Erythroblast (primary cell): Measurements from ENCODE around the gene DBF4.
"Not testable (repeated sequence)": the region's sequence is repeated elsewhere in the genome, so short reads cannot be mapped to it uniquely, and the experiment has no call there.

Experiments
- DNase-seq, 2 experiments: peaks; one replicate each; lab custom pipeline; 2025; lab: John Stamatoyannopoulos, UW
- GATA1 ChIP-seq: IDR thresholded peaks from 2 replicates; pipeline ENCODE4 v1.6.1; 2011; ENCODE audit warnings: low read depth, mild to moderate bottlenecking, control low read depth, low read length, moderate library complexity
- POLR2A ChIP-seq: IDR thresholded peaks from 2 replicates; pipeline ENCODE4 v1.6.1; 2011; ENCODE audit warnings: mild to moderate bottlenecking, low read length

Gene DBF4

DNA sequence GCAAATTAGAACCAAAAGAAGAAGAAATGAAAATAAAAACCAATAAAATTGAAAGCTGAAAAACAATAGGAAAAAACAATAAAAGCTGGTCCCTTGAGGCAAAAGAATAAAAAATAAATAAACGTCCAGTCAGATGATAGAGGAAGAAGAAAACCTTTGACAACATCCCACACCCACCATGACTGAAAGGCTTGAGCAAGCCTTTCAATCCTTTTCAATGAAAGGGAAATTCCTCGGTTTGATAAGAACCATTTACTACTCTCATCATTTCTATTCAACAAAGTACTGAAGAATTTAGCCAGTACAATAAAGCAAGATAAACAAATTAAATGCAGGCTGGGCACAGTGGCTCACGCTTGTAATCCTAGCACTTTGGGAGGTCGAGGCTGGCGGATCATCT lies 3.9 kb upstream of the DBF4 start:
- no peak for DNase-seq
- TF ChIP-seq POLR2A, result no peak
- no peak for TF ChIP-seq GATA1

DNA sequence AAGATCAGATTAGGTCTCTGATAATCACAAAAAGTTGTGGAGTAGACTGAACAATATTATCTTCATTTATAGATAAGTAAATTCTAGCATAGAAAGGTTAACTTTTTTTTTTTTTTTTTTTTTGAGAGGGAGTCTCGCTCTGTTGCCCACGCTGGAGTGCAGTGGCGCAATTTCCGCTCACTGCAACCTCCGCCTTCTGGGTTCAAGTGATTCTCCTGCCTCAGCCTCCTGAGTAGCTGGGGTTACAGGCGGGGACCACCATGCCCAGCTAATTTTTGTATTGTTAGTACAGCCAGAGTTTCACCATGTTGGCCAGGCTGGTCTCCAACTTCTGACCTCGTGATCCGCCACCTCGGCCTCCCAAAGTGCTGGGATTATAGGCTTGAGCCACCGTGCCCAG lies 3.0 kb upstream of the DBF4 start:
- not testable (repeated sequence) for DNase-seq

DNA sequence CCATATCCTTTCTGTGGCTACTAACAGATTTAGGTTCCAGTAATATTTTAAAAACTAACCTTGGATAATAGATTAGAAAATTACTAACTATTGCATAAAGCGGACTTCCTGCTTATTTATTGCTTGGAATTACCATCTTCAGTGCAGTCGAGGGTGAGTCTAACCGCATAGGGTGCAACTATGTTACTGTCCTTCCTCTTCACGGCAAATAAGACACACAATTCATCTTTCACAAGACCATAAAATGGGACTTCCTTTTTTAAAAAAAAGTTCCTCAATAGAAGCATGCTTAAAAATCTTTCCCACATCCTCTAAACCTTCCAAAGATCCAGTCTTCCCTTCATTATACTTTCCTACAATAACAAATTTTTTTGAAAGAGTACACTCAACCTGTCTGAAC lies 2.2 kb upstream of the DBF4 start:
- DNase-seq, result peak; percentile 18 to 40

DNA sequence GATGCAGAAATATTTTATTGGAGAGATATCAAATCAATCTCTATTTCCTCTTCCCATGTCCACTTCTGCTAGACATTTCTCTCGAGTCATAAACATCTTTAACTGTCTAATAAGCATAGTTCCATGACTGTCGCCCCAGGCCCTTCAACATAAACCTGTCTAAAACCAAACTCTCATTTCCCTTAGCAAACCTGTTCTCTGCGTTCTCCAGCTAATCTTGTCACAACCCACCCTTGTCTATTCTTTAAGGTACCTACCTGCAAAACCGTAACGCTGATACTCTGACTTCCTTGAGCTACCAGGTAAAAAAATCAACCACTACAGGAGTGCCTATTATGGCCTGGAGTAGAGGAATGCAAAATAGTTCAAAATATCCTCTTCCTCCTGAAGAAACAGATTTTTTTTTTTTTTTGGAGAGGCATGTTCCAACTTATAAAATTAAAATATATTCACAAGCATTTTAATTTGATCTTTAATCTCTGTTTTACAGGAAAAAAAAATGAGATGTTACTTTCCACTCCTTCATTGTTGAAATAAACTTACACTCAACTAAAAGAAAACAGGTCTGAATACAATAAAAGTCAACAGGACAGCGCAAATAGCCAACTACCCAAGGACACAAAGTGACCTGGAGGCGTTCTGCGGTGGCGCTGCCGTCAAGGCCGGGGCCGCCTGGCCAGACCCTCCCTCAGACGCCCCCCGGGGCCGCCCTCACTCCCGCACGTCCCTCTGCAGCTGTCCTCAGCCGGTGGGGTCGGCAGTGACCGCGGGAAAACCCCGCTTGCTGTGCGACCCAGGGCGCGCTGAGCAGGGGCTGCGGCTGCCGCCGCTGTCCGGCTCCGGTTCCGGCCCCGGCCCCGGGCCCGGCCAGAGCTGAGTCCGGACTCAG lies 898 bp upstream of the DBF4 start:
- TF ChIP-seq POLR2A (no peak), GATA1 (no peak)
- peak; percentile 68 to 69 for DNase-seq

More for the DNA sequence above, 2.2 kb upstream of the DBF4 start:
- TF ChIP-seq POLR2A (no peak), GATA1 (no peak)

DNA sequence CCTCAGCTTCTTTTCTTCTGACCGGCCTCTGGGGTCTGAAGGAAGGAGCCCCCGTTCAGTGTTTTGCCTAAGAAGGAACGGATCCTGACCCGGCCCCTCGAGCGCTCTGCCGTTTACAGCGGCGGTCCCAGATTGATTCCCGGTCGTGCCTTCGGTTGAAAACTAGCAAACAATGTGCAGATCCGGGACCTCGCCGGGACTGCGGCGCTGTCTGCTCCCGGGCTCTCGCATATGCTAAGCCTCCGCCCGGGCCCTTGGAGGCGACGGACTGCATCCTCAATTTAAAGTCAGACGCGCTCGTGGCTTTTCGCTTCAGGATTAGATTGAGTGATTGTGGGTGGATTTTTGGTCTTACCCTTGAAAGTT lies 559 bp downstream of the DBF4 start:
- DNase-seq, result peak; percentile 63 to 73
- TF ChIP-seq POLR2A, result no peak
- TF ChIP-seq GATA1, result no peak

DNA sequence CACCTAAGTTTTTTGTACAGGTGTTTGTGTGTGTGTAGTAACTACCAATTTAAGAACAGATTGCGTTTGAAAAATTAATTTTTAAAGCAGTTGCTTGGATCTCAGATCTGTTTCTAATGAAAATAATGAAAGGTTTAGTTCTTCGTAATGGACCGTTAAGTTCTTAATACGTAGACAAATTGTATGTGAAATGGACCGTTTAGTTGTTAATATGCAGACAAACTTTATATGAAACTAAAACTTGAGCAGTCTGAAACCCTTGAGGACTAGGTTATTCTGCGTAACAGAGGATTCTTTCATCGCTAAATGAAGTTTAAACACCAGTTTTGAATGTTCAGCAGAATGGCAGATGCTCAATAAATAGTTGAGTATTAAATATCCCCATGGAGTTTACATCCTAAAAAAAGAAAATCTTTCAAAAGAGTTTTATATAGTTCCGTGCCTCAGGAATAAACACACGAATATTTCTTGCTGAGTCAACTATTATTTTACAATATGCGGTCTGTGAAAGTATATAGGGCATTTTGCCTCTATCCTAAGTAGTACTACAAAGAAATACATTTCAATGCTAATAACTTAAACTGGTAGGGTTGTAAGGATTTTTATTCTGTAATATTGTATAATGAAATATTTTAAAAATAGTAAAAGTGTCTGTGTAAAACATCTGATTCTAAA lies 1.2 kb downstream of the DBF4 start:
- no peak for TF ChIP-seq POLR2A
- TF ChIP-seq GATA1, result no peak
- peak in 1 of 2 experiments; percentile 54 for DNase-seq

DNA sequence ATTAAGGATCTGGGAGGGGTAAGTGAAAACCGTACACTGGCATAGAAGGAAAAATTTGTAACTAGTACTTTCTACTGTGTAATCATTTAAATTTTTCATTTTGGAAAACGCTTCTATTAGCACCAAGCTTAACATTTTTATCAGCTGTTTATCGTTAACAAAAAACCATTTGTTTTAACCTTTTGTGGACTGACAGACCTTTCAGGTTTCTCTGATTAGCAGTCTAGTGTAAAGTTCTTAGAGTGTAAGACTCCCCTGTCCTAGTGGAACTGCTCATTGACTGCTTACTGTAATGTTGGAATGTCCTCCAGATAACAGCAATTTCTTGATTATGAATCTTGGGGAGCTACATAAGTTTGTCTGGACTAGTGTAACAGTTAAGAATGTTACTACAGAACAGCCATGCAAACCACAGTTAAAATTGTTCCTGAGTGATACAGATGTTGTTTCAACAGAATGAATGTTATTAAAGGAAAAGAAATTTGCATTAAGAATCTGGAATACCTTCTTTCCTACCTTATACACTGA lies 2.0 kb downstream of the DBF4 start:
- DNase-seq, result peak; percentile 15 to 38
- TF ChIP-seq POLR2A, result no peak
- no peak for TF ChIP-seq GATA1

DNA sequence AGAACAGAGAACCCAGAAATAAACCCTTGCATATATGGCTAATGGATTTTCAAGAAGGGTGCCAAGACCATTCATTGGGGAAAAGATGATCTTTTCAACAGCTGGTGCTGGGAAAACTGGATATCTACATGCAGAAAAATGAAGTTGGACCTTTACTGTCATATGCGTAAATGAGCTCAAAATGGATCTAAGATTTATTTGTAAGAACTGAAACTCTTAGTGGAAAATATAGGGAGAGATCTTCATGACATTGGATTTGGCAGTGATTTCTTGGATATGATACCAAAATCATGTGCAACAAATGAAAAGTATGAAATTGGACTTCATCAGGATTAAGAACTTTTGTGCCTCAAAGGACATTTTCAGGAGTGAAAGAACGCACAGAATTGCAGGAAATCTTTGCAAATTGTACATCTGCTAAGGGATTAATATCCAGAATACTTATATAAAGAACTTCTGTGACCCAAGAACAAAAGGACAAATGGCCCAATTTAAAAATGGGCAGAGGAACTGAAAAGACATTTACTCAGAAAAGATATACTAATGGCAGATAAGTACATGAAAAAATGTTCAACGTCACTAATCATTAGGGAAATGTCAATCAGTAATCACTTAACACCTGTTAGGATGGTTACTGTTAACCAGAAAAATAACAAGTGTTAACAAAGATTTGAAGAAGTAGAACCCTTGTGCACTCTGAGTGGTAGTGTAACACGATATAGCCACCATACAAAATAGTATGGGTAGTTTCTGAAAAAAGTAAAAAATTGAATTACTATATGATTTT lies 6.1 kb downstream of the DBF4 start:
- TF ChIP-seq POLR2A (no peak), GATA1 (no peak)
- DNase-seq, result peak in 1 of 2 experiments; percentile 3

DNA sequence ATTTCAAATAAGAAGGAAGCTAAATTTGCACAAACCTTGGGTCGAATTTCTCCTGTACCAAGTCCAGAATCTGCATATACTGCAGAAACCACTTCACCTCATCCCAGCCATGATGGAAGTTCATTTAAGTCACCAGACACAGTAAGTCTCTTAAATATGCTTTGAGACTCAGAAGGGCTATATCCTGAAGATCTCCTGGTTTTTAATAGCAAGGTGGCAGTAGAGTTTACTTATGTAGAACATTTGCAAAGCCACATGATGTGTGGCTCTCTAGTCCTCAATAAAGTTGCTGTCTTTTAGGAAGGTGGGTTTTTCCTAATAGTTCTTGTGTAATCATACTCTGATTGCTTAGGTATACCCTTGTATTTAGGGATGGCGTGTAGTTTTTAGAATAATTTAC lies 8.7 kb downstream of the DBF4 start:
- TF ChIP-seq GATA1 (no peak), POLR2A (no peak)
- DNase-seq, result no peak

DNA sequence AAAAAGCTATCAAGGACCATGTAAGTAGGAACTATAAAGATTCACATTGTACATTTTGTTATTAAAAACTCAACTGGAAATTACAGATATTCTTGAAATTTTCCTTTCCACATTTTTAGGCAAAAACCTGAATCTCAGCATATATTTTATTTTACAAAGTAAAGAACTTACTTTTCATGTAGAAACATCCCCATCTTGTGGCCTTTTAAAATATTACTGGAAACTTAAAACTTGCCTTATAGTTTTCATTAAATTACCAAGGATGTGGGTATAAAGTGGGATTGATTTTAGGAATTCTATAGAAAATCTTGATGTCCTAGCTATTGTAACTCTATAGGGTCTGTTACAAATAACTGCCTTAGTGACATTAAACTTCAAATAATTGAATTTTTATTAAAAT lies 10.6 kb downstream of the DBF4 start:
- TF ChIP-seq GATA1 (no peak), POLR2A (no peak)

DNA sequence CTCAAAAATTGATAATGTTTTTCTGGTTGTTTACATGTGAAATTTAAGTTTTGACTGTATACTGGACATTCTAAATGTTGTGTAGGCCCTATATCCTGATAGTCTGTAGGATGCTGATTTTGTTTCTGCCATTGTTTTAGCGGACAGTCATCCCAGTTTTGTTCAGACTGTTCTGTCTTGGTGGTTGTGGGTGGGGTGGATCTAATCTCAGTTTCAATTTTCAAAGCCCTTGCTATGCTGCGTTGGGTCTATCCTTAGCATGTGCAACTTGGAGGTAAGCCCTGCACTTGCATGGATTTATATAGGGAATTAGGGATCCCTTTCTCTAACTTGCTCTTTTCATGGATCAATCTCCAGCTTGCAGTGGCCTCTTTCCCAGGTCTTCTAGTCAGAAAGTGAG lies 19.1 kb downstream of the DBF4 start:
- TF ChIP-seq GATA1, result no peak
- TF ChIP-seq POLR2A, result no peak
- no peak for DNase-seq

More for the DNA sequence above, 10.6 kb downstream of the DBF4 start:
- peak; percentile 47 to 61 for DNase-seq

DNA sequence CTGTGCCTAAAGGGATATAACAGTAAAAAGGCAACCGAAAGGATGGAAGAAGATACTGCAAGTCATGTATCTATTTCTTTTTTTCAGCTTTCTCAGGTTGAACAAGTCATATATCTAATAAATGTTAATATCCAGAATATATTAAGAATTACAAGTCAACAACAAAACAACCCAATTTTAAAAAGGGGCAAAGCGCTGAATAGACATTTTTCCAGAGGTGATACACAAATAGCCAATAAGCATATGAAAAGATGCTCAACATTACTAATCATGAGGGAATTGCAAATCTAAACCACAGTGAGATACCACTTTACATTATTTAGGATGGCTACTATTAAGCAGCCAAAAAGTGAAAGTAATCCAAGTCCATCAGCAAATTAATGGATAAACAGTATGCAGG lies 23.0 kb downstream of the DBF4 start:
- DNase-seq, result no peak
- TF ChIP-seq POLR2A (no peak), GATA1 (no peak)

DNA sequence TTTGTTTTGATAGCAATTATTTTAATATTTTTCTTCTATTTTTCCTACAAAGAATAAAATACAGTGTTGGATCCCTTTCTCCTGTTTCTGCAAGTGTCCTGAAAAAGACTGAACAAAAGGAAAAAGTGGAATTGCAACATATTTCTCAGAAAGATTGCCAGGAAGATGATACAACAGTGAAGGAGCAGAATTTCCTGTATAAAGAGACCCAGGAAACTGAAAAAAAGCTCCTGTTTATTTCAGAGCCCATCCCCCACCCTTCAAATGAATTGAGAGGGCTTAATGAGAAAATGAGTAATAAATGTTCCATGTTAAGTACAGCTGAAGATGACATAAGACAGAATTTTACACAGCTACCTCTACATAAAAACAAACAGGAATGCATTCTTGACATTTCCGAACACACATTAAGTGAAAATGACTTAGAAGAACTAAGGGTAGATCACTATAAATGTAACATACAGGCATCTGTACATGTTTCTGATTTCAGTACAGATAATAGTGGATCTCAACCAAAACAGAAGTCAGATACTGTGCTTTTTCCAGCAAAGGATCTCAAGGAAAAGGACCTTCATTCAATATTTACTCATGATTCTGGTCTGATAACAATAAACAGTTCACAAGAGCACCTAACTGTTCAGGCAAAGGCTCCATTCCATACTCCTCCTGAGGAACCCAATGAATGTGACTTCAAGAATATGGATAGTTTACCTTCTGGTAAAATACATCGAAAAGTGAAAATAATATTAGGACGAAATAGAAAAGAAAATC lies 31.0 kb downstream of the DBF4 start:
- DNase-seq, result not testable (repeated sequence)

DNA sequence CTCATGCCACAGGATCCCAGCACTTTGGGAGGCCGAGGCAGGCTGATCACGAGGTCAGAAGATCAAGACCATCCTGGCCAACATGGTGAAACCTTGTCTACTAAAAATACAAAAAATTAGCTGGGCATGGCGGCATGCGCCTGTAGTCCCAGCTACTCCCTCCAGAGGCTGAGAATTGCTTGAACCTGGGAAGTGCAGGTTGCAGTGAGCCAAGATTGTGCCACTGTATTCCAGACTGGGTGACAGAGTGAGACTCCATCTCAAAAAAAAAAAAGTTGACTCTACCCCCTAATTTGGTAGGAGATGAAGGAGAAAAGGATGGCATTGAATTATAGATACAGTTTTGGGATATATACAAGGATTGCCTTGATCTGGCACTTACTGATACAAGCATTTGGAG lies 32.5 kb downstream of the DBF4 start:
- not testable (repeated sequence) for DNase-seq
